HepG2 (cell line): ENCODE data around the gene COL18A1. TPM values are rescaled to one million over a fixed set of nuclear protein-coding genes. Genes with fewer than 3 reads are reported as not detected.
"Not testable (repeated sequence)": the region's sequence is repeated elsewhere in the genome, so short reads cannot be mapped to it uniquely, and the experiment has no call there.

Source experiments
- ATAC-seq: fragments of 200-7000 bp; cut with Tn5 transposase; 3 replicates; pipeline ENCODE4 v1.9.1; 2020; ENCODE audit warnings: mild to moderate bottlenecking, moderate library complexity
- BruUV-seq: library from RNA; stranded (reverse); fragments of 400-500 nt; replicated peaks from 2 replicates; lab custom pipeline; 2021; lab: Mats Ljungman, UMichigan
- CTCF ChIA-PET: fragments of 300-600 bp; formaldehyde crosslinking; extraction: SDS; loops from one replicate; lab custom pipeline; 2021; ENCODE audit warnings: low total read pairs, inconsistent platforms, low intra/inter-chr PET ratio; lab: Yijun Ruan, JAX
- POLR2A ChIA-PET: fragments of 350-600 bp; sonication (Branson Sonifier 250); formaldehyde crosslinking; loops from one replicate; lab custom pipeline; 2020; ENCODE audit warnings: antibody characterized with exemption, inconsistent platforms; lab: Yijun Ruan, JAX
- DNase-seq: peaks from one replicate; pipeline ENCODE4 v3.0.0-alpha.2; 2015; ENCODE audit warnings: low spot score
- FAIRE-seq: peaks from 3 replicates; lab custom pipeline; 2011; peaks lifted over from hg19 to GRCh38; lab: Jason Lieb, UNC
- H2AFZ ChIP-seq: one replicate; pipeline ENCODE4 v1.6.1; 2011; ENCODE audit warnings: low read length, inconsistent platforms
- H3K27ac ChIP-seq: fragments of 300-600 bp; 3 replicates; pipeline ENCODE4 v1.8.0; 2011; ENCODE audit warnings: mixed run types, mild to moderate bottlenecking, mixed read lengths, low read length, inconsistent platforms; ENCODE audit not compliant: insufficient read depth; ENCODE audit errors: extremely low read length
- H3K27me3 ChIP-seq, 2 experiments: fragments of 200-600 bp in 1 of 2; 2 replicates in 1 of 2; 3 replicates in 1 of 2; pipeline versions ENCODE4 v1.6.0 to v1.8.0; 2011; ENCODE audit warnings: low read length in 2 of 2, mild to moderate bottlenecking in 2 of 2, moderate library complexity in 2 of 2, inconsistent platforms in 1 of 2; ENCODE audit not compliant: insufficient read depth in 2 of 2, control insufficient read depth in 1 of 2
- H3K36me3 ChIP-seq, 2 experiments: fragments of 200-600 bp in 1 of 2; replicated peaks in 1 of 2; 2 replicates in 1 of 2; 3 replicates in 1 of 2; pipeline versions ENCODE4 v1.5.1 to v1.8.0; 2011; ENCODE audit warnings: low read length in 2 of 2, inconsistent platforms in 1 of 2; ENCODE audit not compliant: insufficient read depth in 2 of 2, control insufficient read depth in 1 of 2
- H3K4me1 ChIP-seq: 2 replicates; pipeline ENCODE4 v1.5.1; 2012; ENCODE audit warnings: low read length, inconsistent platforms; ENCODE audit not compliant: insufficient read depth
- H3K4me2 ChIP-seq: 2 replicates; pipeline ENCODE4 v1.6.0; 2011; ENCODE audit warnings: low read depth, low read length, inconsistent platforms
- H3K4me3 ChIP-seq, 3 experiments: fragments of 200-600 bp in 1 of 3; sonication (generic), shearing (Covaris generic) in 1 of 3; replicated peaks in 1 of 3; 2 replicates each; pipeline ENCODE4 v1.5.1; 2011 to 2016; ENCODE audit warnings: low read length in 3 of 3, inconsistent platforms in 2 of 3, low read depth in 2 of 3, mild to moderate bottlenecking in 2 of 3, control low read depth in 1 of 3, mixed read lengths in 1 of 3; ENCODE audit not compliant: insufficient read depth in 1 of 3
- H3K79me2 ChIP-seq: one replicate; pipeline ENCODE4 v1.6.1; 2011; ENCODE audit warnings: low read length, inconsistent platforms; ENCODE audit not compliant: insufficient read depth
- H3K9ac ChIP-seq: 2 replicates; pipeline ENCODE4 v1.6.0; 2011; ENCODE audit warnings: mild to moderate bottlenecking, low read depth, low read length, inconsistent platforms; ENCODE audit not compliant: insufficient read depth
- H3K9me3 ChIP-seq: 2 replicates; pipeline ENCODE4 v1.5.1; 2012; ENCODE audit warnings: mild to moderate bottlenecking, low read length
- H4K20me1 ChIP-seq: 2 replicates; pipeline ENCODE4 v1.6.0; 2011; ENCODE audit warnings: inconsistent platforms, mild to moderate bottlenecking, low read length, moderate library complexity; ENCODE audit not compliant: insufficient read depth
- AGO2 ChIP-seq: fragments of 200-400 bp; formaldehyde crosslinking; optimal IDR thresholded peaks from 2 replicates; pipeline ENCODE3; 2017; ENCODE audit warnings: mild to moderate bottlenecking, low read depth, low read length, moderate library complexity
- NBN ChIP-seq: fragments of 450-650 bp; conservative IDR thresholded peaks from 2 replicates; pipeline ENCODE4 v1.6.1; 2017
- RBFOX2 ChIP-seq: fragments of 200-400 bp; formaldehyde crosslinking; IDR thresholded peaks from 2 replicates; pipeline ENCODE4 v1.6.1; 2017; ENCODE audit warnings: low read depth, mild to moderate bottlenecking, low read length
- ZNF841 ChIP-seq: sonication (generic); formaldehyde crosslinking; IDR thresholded peaks from 2 replicates; pipeline ENCODE4 v1.8.1; 2023; ENCODE audit warnings: missing genetic modification reagents, borderline replicate concordance
- WGBS: methylation state at CpG from one replicate; pipeline ENCODE4 v1.1.6; 2017; ENCODE audit warnings: low lambda C conversion rate; 5-methylcytosine and 5-hydroxymethylcytosine counted together
- in situ Hi-C: cut with HindIII; loops from 2 replicates; pipeline ENCODE4 v1.10.0; 2017; ENCODE audit warnings: low pct_unique_long_range_greater_than_20kb; ENCODE audit not compliant: extremely low pct_ligation_motif_present
- intact Hi-C: fragments of 100-400 bp; cut with micrococcal nuclease; formaldehyde crosslinking; loops from one replicate; pipeline ENCODE4 v1.10.0; 2022; ENCODE audit not compliant: unreplicated experiment
- polyA plus RNA-seq, 8 experiments: library from polyadenylated mRNA; depleted of rRNA in 3 of 8; stranded (reverse) in 7 of 8; unstranded in 1 of 8; fragments of >200 nt; fragmentation: Illumina TruSeq in 4 of 8; extraction: Trizol in 4 of 8; gene quantifications; 2 replicates each; pipeline versions ENCODE4 v1.2.1 to v1.2.3, GENCODE V29; 2011 to 2016; ENCODE audit warnings: low read depth in 4 of 8, missing spikeins in 1 of 8, mixed read lengths in 1 of 8; ENCODE audit not compliant: insufficient read depth in 1 of 8
- total RNA-seq, 5 experiments: library from RNA; depleted of rRNA; stranded (reverse); fragments of >200 nt; fragmentation: Illumina TruSeq; extraction: Trizol; gene quantifications; 2 replicates each; pipeline ENCODE4 v1.2.3, GENCODE V29; 2016; ENCODE audit warnings: low read depth in 1 of 5

Gene COL18A1
- total and polyA plus RNA-seq, 2 of the 13 experiments (the other 11 are each of a cell fraction or from before 2014, with no cell fraction given): 79.0 to 102 TPM

DNA sequence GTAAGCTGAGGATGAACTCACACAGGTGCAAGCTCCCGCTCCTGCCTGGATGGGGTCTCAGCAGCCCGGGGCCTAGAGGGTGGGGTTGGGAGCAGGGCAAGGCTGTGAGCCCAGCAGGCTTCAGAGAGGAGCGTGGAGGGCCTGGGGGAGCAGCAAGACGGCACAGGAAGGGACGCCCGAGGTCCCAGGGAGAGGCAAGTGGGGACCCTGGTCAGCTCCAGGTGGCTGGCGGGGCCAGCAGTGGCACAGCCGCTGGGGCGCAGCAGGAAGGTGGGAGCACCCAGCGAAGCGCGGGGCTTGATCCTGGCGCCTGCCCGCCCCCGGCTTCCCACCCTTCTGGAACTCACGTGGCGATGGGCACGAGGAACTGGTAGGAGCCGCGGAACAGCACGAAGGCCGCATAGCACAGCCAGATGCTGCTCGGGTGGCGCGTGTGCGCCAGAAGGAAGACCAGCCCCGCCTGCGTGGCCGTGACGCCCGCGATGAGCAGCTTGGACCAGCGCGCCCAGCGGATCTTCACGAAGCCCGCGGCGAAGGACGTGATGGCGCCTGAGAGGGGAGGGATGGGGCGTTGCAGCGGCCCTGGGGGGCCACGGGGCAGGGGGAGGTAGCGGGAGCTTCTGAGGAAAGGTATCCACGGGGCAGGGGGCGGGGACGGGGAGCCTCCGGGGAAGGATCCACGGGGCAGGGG lies 125.6 kb downstream of the COL18A1 start:
- TF ChIP-seq RBFOX2 (0 out of 2 replicates have a peak, but pooled peaks have one; percentile 19), AGO2 (peak; percentile 63), ZNF841 (no peak), NBN (no peak)
- TF ChIP-seq, all 625 proteins: peak for 2
- Histone ChIP-seq H3K4me1 (peaks cover 42% of the 10 kb centered on the region), H4K20me1 (no peaks in the 10 kb centered on the region), H3K4me3 (no peak overlapping the region), H3K79me2 (no peaks in the 10 kb centered on the region), H3K9me3 (no peaks in the 10 kb centered on the region), H3K9ac (no peak overlapping the region), H2AFZ (no peak overlapping the region), H3K27ac (no peak overlapping the region), H3K4me2 (no peak overlapping the region), H3K27me3 (no peaks in the 10 kb centered on the region), H3K36me3 (peaks cover 15 to 31% of the 10 kb centered on the region in 2 experiments)
- 96% methylated on average over 48 of the region's 50 CpGs for whole genome bisulfite sequencing
- ATAC-seq: no peak
- BruUV-seq: no TSS peak
- no peak for DNase-seq
- POLR2A ChIA-PET: no interaction called here
- no peak for FAIRE-seq
- in situ Hi-C loops: no loop called here
- CTCF ChIA-PET: no interaction called here
- intact Hi-C loops: no loop called here

DNA sequence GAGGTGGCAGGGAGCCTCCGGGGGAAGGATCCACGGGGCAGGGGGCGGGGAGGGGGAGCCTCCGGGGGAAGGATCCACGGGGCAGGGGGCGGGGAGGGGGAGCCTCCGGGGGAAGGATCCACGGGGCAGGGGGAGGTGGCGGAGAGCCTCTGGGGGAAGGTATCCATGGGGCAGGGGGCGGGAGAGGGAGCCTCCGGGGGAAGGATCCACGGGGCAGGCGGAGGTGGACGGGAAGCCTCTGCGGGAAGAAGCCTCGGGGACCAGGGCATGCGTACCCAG lies 126.1 kb downstream of the COL18A1 start:
- BruUV-seq, H3K27ac ChIP-seq, H4K20me1 ChIP-seq, H3K4me3 ChIP-seq, intact Hi-C loops, H2AFZ ChIP-seq, H3K79me2 ChIP-seq, in situ Hi-C loops, H3K9me3 ChIP-seq, ATAC-seq, H3K4me2 ChIP-seq, FAIRE-seq, H3K9ac ChIP-seq, DNase-seq, CTCF ChIA-PET, H3K27me3 ChIP-seq, POLR2A ChIA-PET: not testable (repeated sequence)
- H3K36me3 ChIP-seq: peaks cover 15 to 35% of the 10 kb centered on the region in 2 experiments
- 98% methylated on average over 17 of the region's 17 CpGs for WGBS
- peaks cover 38% of the 10 kb centered on the region for H3K4me1 ChIP-seq
